ENCODE measurements around the gene MACROD2.

Gene MACROD2

GRCh38 chr20:14757728-14758127 is 762.4 kb downstream of the MACROD2 start:
- H3K27ac ChIP-seq (ENCODE audit: extremely low read depth, low read depth, low read length): no peak overlapping the region
- H3K4me1 ChIP-seq (ENCODE audit: control insufficient read depth, insufficient read depth, low read length): no peaks in the 10 kb centered on the region
- ChIA-PET POLR2A (no interaction called here), CTCF (interaction anchor here (0.5 kb wide), 1 partner anchor 90 kb away, joined by 3 read pairs; no protein-coding TSS in a partner anchor)
- H3K36me3 ChIP-seq (ENCODE audit: control insufficient read depth in 2 of 2, insufficient read depth in 1 of 2, low read length in 2 of 2): no peaks in the 10 kb centered on the region
- TF ChIP-seq YY2 (tag by site-specific recombination; IDR thresholded peaks at IDR 0.05) (no peak), HOXC10 (CRISPR knock-in tag; IDR thresholded peaks at IDR 0.05) (no peak)
- H3K9me3 ChIP-seq (ENCODE audit: control insufficient read depth, insufficient read depth, low read depth, low read length): no peaks in the 10 kb centered on the region
- no peak overlapping the region for H3K4me3 ChIP-seq (ENCODE audit: low read depth, low read length)

GRCh38 chr20:14758356-14758755 is 763.0 kb downstream of the MACROD2 start:
- ChIA-PET POLR2A (no interaction called here), CTCF (interaction anchor here (0.5 kb wide), 1 partner anchor 90 kb away, joined by 3 read pairs; no protein-coding TSS in a partner anchor)
- Histone ChIP-seq H3K27ac (ENCODE audit: extremely low read depth, low read depth, low read length) (no peak overlapping the region), H3K4me3 (ENCODE audit: low read depth, low read length) (no peak overlapping the region), H3K36me3 (ENCODE audit: control insufficient read depth in 2 of 2, insufficient read depth in 1 of 2, low read length in 2 of 2) (no peaks in the 10 kb centered on the region), H3K4me1 (ENCODE audit: control insufficient read depth, insufficient read depth, low read length) (no peaks in the 10 kb centered on the region), H3K9me3 (ENCODE audit: control insufficient read depth, insufficient read depth, low read depth, low read length) (no peaks in the 10 kb centered on the region)
- TF ChIP-seq ZNF48 (tag by site-specific recombination; IDR thresholded peaks at IDR 0.05): no peak
- no peak for TF ChIP-seq ZNF544 (tag by site-specific recombination; IDR thresholded peaks at IDR 0.05)
- TF ChIP-seq ZBTB21 (tag by site-specific recombination; IDR thresholded peaks at IDR 0.05): no peak
- no peak for TF ChIP-seq SALL2 (tag by site-specific recombination; IDR thresholded peaks at IDR 0.05; ENCODE audit: borderline replicate concordance)
- no peak for TF ChIP-seq ZNF670 (tag by site-specific recombination; IDR thresholded peaks at IDR 0.05; ENCODE audit: low read depth)
- no peak for TF ChIP-seq ZNF621 (tag by site-specific recombination; IDR thresholded peaks at IDR 0.05)
- TF ChIP-seq ZNF18 (tag by site-specific recombination; IDR thresholded peaks at IDR 0.05): no peak
- no peak for TF ChIP-seq ZSCAN4 (tag by site-specific recombination; IDR thresholded peaks at IDR 0.05)
- no peak for TF ChIP-seq WT1 (tag by site-specific recombination; IDR thresholded peaks at IDR 0.05)
- TF ChIP-seq ZNF768 (tag by site-specific recombination; IDR thresholded peaks at IDR 0.05): no peak
- TF ChIP-seq YY2 (tag by site-specific recombination; IDR thresholded peaks at IDR 0.05): no peak
- no peak for TF ChIP-seq ZNF785 (tag by site-specific recombination; IDR thresholded peaks at IDR 0.05)
- TF ChIP-seq ZNF214 (tag by site-specific recombination; IDR thresholded peaks at IDR 0.05; ENCODE audit: borderline replicate concordance): no peak
- TF ChIP-seq KLF16 (tag by site-specific recombination; IDR thresholded peaks at IDR 0.05): no peak
- no peak for TF ChIP-seq ZNF157 (tag by site-specific recombination; IDR thresholded peaks at IDR 0.05)
- no peak for TF ChIP-seq ZNF704 (tag by site-specific recombination; IDR thresholded peaks at IDR 0.05)
- no peak for TF ChIP-seq ZSCAN16 (tag by site-specific recombination; IDR thresholded peaks at IDR 0.05)
- no peak for TF ChIP-seq ZNF510 (tag by site-specific recombination; IDR thresholded peaks at IDR 0.05; ENCODE audit: insufficient replicate concordance)
- no peak for TF ChIP-seq KLF7 (tag by site-specific recombination; IDR thresholded peaks at IDR 0.05; ENCODE audit: borderline replicate concordance)

GRCh38 chr20:14759979-14760378 is 764.7 kb downstream of the MACROD2 start:
- CTCF ChIA-PET: interaction anchor here (1.5 kb wide), 1 partner anchor 422 kb away, joined by 3 read pairs; the partner anchor contains the start of gene FLRT3
- Histone ChIP-seq H3K27ac (ENCODE audit: extremely low read depth, low read depth, low read length) (no peak overlapping the region), H3K4me3 (ENCODE audit: low read depth, low read length) (no peak overlapping the region), H3K36me3 (ENCODE audit: control insufficient read depth in 2 of 2, insufficient read depth in 1 of 2, low read length in 2 of 2) (no peaks in the 10 kb centered on the region), H3K4me1 (ENCODE audit: control insufficient read depth, insufficient read depth, low read length) (no peaks in the 10 kb centered on the region), H3K9me3 (ENCODE audit: control insufficient read depth, insufficient read depth, low read depth, low read length) (no peaks in the 10 kb centered on the region)
- POLR2A ChIA-PET: no interaction called here
- no peak for TF ChIP-seq ZSCAN4 (tag by site-specific recombination; IDR thresholded peaks at IDR 0.05)
- TF ChIP-seq ZNF791 (tag by site-specific recombination; IDR thresholded peaks at IDR 0.05): no peak
